ENCODE data around the gene TMEM244. TPM values are rescaled to one million over a fixed set of nuclear protein-coding genes. Genes with fewer than 3 reads are reported as not detected.

Gene TMEM244
- total RNA-seq, 4 donors from 2014 or later = not detected

GRCh38 chr6:129801909-129802308 lies 59.2 kb downstream of the TMEM244 start:
- Histone ChIP-seq H3K4me1 (no peaks in the 10 kb centered on the region), H3K36me3 (no peaks in the 10 kb centered on the region), H3K27ac (no peak overlapping the region), H3K9me3 (no peaks in the 10 kb centered on the region), H3K4me3 (no peak overlapping the region), H3K27me3 (no peaks in the 10 kb centered on the region)
- DNase-seq = no peak
- no peak for ATAC-seq
- TF ChIP-seq CTCF (IDR thresholded peaks at IDR 0.05 in 4 of 5, conservative IDR thresholded peaks at IDR 0.05 in 1 of 5) (no peak), POLR2A (IDR thresholded peaks at IDR 0.05) (no peak)
- intact Hi-C loops (cut with DNase I; ENCODE audit: low total_unique reads) (no loop called here), in situ Hi-C loops (cut with MboI; ENCODE audit: low sequenced_read_pairs in 4 of 4) (no loop called here)

- ATAC-seq = no peak
- in situ Hi-C loops (cut with MboI; ENCODE audit: low sequenced_read_pairs in 4 of 4) (no loop called here), intact Hi-C loops (cut with DNase I; ENCODE audit: low total_unique reads) (no loop called here)
- H3K4me1 ChIP-seq = no peaks in the 10 kb centered on the region
- no peaks in the 10 kb centered on the region for H3K9me3 ChIP-seq
- H3K4me3 ChIP-seq = no peak overlapping the region
- no peaks in the 10 kb centered on the region for H3K27me3 ChIP-seq
- no peak for TF ChIP-seq POLR2A (IDR thresholded peaks at IDR 0.05)
- no peak for TF ChIP-seq CTCF (IDR thresholded peaks at IDR 0.05 in 4 of 5, conservative IDR thresholded peaks at IDR 0.05 in 1 of 5)
- H3K36me3 ChIP-seq = no peaks in the 10 kb centered on the region
- no peak overlapping the region for H3K27ac ChIP-seq
- no peak for DNase-seq
Measured at GRCh38 chr6:129795261-129795660, 65.9 kb downstream of the TMEM244 start.

GRCh38 chr6:129793447-129793846 lies 67.7 kb downstream of the TMEM244 start:
- H3K27ac ChIP-seq = no peak overlapping the region
- ATAC-seq (no peak), DNase-seq (no peak)
- no peaks in the 10 kb centered on the region for H3K9me3 ChIP-seq
- no peaks in the 10 kb centered on the region for H3K4me1 ChIP-seq
- TF ChIP-seq POLR2A (IDR thresholded peaks at IDR 0.05) (no peak), CTCF (IDR thresholded peaks at IDR 0.05 in 4 of 5, conservative IDR thresholded peaks at IDR 0.05 in 1 of 5) (no peak)
- in situ Hi-C loops (cut with MboI; ENCODE audit: low sequenced_read_pairs in 4 of 4) (no loop called here), intact Hi-C loops (cut with DNase I; ENCODE audit: low total_unique reads) (no loop called here)
- H3K36me3 ChIP-seq = no peaks in the 10 kb centered on the region
- no peaks in the 10 kb centered on the region for H3K27me3 ChIP-seq
- no peak overlapping the region for H3K4me3 ChIP-seq

GRCh38 chr6:129792049-129792448 lies 69.1 kb downstream of the TMEM244 start:
- no peak for ATAC-seq
- Histone ChIP-seq H3K27ac (no peak overlapping the region), H3K27me3 (no peaks in the 10 kb centered on the region), H3K36me3 (no peaks in the 10 kb centered on the region), H3K4me3 (no peak overlapping the region), H3K9me3 (no peaks in the 10 kb centered on the region), H3K4me1 (no peaks in the 10 kb centered on the region)
- intact Hi-C loops (cut with DNase I; ENCODE audit: low total_unique reads) = no loop called here
- in situ Hi-C loops (cut with MboI; ENCODE audit: low sequenced_read_pairs in 4 of 4) = no loop called here
- TF ChIP-seq POLR2A (IDR thresholded peaks at IDR 0.05) (no peak), CTCF (IDR thresholded peaks at IDR 0.05 in 4 of 5, conservative IDR thresholded peaks at IDR 0.05 in 1 of 5) (no peak)
- no peak for DNase-seq

GRCh38 chr6:129790785-129791184 lies 70.3 kb downstream of the TMEM244 start:
- in situ Hi-C loops (cut with MboI; ENCODE audit: low sequenced_read_pairs in 4 of 4) = no loop called here
- Histone ChIP-seq H3K4me1 (no peaks in the 10 kb centered on the region), H3K9me3 (no peaks in the 10 kb centered on the region), H3K36me3 (no peaks in the 10 kb centered on the region), H3K4me3 (no peak overlapping the region), H3K27ac (no peak overlapping the region), H3K27me3 (no peaks in the 10 kb centered on the region)
- intact Hi-C loops (cut with DNase I; ENCODE audit: low total_unique reads) = no loop called here
- no peak for ATAC-seq
- no peak for DNase-seq
- TF ChIP-seq POLR2A (IDR thresholded peaks at IDR 0.05) (no peak), CTCF (IDR thresholded peaks at IDR 0.05 in 4 of 5, conservative IDR thresholded peaks at IDR 0.05 in 1 of 5) (no peak)

Measured in gastrocnemius medialis (tissue), 4 donors.